MV-4-11 (cell line): Measurements from ENCODE around the gene TSPAN1.
A peak's percentile ranks its signal among the peaks of the same experiment; 100 is the strongest.

Experiments
- DNase-seq: peaks from one replicate; lab custom pipeline; 2025; lab: John Stamatoyannopoulos, UW

Gene TSPAN1, protein sequence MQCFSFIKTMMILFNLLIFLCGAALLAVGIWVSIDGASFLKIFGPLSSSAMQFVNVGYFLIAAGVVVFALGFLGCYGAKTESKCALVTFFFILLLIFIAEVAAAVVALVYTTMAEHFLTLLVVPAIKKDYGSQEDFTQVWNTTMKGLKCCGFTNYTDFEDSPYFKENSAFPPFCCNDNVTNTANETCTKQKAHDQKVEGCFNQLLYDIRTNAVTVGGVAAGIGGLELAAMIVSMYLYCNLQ

GRCh38 chr1:46174448-46175231 lies at the start of gene TSPAN1:
TSPAN1 (plus strand) TSS chr1:46175087; CDS start chr1:46181108, 6,021 bp downstream.
- DNase-seq: no peak

DNA sequence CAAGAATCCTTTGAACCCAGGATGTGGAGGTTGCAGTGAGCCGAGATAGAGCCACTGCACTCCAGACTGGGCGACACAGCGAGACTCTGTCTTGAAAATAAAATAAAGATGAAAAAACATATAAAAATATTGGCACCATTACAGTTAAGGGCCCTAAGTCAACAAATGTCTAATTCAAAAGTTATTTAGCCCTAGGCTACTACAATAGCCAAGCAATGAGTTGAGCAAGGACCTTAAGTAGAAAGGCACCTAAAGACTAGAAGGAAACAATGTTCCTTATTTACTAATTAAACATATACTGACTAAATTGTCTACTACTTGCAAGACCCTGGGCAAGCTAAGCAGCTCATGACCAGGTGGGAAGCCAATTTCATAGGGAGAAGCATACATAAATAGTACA lies 46.5 kb upstream of the TSPAN1 start:
- no peak for DNase-seq

DNA sequence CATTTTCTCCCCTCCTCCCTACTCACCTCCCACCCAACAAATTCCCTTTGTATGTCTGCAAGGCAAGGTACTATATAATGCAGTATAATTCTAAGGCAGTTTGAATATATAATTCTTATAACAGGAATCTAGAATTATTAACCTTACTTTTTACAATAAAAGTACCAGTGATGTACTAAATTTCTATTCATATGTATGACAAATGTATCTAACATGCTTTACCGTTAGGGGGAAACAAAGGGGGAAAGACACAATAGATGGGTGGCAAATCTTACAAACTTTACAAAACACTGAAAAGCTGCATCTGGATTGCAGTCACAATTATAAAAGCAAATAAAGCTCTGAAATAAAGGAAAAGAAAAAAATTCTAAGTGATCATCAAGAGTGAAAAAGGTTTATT lies 44.8 kb upstream of the TSPAN1 start:
- DNase-seq: no peak

DNA sequence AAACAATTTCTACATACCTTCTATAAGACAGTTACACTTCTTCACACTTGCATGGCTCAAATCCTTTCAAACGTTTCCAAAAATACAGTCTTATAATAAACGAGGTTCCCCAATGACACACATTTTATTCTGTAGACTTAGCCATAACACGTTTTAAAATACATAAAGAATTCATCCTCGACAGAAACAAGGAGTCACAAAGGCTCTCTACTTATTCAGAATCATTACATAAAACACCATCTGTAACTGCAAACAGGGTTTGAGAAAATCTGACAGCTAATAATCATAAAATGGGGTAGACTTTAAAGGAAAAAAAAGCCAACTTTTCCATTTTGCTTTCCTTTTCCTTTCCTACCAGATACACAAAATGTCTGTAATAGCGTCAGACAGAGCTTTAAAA lies 44.3 kb upstream of the TSPAN1 start:
- no peak for DNase-seq

DNA sequence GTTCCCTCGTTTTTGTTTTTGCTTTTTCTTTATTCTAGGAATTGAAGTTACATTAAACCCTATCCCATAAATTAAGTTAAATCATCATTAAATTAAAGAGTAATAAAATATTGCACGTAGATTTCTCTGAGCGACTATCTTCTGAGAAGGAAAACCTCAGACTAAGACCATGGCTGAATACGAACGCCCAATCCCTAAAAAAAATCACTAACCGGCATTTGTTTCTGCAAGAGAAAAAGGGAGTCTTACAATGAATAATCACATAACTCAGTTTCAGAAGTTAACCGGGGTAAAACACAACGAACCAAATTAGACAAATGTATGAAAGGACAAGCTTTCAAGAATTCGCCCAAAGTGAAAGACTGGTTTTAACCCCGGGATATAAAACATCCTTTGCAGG lies 43.8 kb upstream of the TSPAN1 start:
- no peak for DNase-seq

DNA sequence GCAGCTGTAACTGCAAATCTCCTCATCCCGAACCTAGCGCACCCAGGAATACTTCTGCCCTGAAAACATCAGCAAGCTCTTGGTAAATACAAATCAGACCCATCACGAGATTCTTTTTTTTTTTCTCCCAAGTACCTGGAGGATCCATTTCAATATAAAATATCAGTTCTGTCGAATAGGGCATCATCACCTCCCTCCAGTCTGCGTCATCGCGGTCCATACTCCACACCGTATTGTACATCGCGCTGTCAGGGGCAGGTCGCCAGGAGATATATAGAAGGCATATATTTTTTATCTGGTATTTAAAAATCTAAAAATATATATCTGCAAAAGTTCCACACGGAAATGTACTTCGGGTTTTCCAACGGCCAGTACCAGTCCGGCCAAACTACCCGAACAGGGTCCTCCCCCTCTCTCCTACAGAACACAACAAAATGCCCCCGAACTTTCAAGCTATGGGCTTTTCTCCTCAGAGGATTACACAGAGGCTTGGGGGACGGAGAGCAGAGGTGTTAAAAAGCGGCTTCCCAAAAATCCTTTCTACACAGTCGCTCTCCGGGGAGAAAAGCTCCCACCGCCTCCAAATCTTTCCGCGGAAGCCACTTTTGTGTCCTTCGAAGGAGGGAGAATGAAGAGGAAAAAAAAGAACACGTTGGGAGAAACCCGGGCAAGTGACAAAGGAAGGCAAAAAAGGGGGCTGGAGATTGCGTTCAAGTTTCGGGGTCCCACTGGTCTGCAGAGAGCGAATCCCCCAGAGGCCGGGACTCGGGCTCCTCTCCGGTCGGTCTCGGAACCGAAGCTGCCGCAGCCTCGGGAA lies 43.0 kb upstream of the TSPAN1 start:
- DNase-seq: no peak

GRCh38 chr1:46132529-46133180 lies 42.2 kb upstream of the TSPAN1 start, which contains the start of gene PIK3R3:
PIK3R3 (minus strand) TSS chr1:46132629; CDS start chr1:46131952, 677 bp downstream.
- peak; percentile 95 for DNase-seq

- DNase-seq: no peak
Observed at GRCh38 chr1:46133181-46133658, 41.7 kb upstream of the TSPAN1 start.

DNA sequence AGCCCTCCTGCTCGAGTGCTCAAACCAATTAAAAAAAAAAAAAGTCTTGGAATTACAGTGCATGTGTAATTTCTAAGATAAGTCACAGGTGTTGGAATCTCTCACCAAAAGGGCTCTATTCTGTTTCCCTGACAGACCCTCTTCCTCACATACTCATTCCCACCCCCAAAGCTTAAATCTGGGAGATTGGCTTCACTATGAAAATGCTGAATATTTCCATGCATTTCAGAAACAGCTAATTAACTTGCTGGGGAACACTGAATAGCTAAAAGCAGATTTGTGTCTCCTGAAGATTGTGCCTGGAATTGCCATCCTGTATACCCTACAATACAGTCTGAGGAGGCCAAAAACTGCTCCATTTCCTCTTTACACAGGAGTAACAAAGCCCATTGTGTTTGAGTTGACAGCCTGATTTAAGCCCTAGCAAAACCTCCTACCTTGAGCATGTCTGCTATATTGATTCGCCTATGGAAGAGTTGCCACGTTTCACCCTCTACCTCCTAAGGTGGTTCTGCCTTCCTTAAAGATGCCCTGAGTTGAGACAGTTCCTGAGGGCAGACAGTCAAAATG lies 41.0 kb upstream of the TSPAN1 start:
- DNase-seq: no peak

DNA sequence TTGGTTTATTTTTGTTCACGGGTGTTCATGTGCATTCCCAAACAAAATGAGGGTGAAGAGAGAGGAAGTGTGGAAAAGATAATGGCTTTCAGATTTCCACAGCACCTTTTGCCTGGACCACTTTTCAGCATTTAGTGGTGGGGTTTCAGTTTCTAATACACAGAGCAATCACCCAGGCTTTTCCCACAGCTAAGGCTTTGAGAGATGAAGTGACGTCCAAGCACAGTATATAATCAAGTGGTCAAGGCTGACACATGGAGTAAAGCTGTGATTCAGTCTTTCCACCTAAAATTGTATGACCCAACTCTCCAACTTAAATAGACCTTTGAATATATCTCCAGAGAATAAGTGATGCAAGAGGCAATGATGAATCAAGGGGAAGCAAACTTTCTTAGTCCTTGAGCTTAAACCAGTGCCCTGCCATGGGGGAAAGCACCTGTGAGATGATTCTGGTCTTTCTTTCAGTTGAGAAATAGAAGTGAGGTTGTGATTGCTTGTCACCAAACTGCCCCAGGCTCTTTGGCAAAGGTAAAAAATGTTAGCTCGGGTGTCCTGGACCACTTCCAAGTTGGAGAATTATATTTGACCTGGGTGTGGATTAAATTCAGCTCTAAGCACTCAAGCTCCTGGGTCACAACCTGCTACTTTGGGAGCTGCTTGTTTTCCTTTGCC lies 40.1 kb upstream of the TSPAN1 start:
- DNase-seq: peak; percentile 31

GRCh38 chr1:46136711-46137110 lies 38.2 kb upstream of the TSPAN1 start:
- no peak for DNase-seq

DNA sequence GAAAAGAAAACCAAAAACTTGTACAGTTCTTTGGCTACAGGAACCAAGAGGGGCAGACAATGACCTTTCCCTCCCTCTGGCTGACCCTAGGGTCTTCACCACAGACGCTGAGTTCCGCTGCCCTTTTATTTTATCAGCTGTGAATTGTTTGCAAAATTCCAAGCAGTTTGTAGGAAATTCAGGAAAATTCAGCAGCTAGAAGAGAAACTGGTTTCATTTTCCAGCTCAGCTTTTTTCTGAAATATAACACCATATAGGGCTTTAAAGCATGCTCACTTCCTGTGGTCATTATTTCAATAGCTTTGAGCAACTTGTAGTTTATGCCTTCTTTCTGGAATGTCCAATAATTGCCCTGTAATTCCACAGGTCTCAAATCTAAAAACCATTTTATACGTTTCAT lies 37.0 kb upstream of the TSPAN1 start:
- DNase-seq: no peak

GRCh38 chr1:46148318-46148717 lies 26.6 kb upstream of the TSPAN1 start:
- DNase-seq: no peak

GRCh38 chr1:46150085-46150484 lies 24.8 kb upstream of the TSPAN1 start:
- DNase-seq: no peak

DNA sequence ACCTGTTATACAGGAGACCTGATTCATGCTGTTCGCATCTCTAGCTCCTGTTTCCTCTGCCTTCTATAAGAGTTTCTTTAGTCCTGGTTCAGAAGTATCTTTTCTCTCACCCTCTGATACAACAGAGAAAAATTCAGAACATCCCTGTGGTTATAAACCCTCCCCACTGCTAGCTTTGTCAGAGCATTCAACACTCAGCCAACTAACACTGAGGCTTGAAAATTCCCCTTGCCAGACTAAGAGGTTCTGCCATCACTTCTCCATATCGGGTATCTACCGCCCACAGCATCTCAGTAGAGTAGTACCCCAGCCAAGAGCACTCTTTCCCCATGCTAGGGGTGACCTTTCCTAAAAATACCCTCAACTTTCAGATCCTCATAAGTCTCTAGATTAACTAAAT lies 22.9 kb upstream of the TSPAN1 start:
- DNase-seq: no peak

DNA sequence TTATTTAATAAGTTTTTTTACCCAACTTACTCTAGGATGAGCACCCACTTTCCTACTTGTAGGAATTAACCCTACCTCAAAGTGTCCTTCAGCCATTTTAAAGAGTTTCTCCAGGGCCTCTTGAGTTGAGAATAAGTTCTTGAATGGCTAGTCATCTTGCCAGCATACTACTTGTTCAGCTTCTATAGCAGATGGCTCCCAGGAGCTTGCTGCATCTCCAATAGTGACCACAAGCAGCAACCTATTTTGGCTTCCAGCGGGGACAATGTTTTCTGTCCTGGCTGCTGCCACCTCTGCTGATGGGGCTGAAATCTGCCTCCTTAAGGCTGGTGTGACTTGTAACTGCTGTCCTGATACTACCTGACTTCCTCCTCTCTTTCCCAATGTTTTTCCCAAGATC lies 21.7 kb upstream of the TSPAN1 start:
- no peak for DNase-seq

DNA sequence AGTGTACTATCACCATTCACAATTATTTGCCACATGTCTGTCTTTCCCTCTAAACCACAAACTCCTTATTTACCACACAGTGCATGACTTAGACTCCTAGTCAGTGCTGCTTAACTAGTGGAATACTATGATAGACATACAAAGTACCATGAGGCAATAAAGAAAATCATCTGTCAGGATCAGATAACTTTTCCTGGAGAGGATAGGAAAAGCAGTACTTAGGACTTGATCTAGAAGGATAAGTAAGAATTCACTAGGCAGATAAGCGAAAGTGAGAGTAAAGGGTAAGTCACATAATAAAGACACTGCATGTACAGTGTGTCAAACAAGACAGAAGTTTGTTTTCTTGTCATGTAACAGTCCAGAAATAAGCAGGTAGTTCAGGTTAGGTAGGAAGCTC lies 21.2 kb upstream of the TSPAN1 start:
- DNase-seq: no peak

- DNase-seq: no peak
Observed at GRCh38 chr1:46157916-46158311, 17.0 kb upstream of the TSPAN1 start.

DNA sequence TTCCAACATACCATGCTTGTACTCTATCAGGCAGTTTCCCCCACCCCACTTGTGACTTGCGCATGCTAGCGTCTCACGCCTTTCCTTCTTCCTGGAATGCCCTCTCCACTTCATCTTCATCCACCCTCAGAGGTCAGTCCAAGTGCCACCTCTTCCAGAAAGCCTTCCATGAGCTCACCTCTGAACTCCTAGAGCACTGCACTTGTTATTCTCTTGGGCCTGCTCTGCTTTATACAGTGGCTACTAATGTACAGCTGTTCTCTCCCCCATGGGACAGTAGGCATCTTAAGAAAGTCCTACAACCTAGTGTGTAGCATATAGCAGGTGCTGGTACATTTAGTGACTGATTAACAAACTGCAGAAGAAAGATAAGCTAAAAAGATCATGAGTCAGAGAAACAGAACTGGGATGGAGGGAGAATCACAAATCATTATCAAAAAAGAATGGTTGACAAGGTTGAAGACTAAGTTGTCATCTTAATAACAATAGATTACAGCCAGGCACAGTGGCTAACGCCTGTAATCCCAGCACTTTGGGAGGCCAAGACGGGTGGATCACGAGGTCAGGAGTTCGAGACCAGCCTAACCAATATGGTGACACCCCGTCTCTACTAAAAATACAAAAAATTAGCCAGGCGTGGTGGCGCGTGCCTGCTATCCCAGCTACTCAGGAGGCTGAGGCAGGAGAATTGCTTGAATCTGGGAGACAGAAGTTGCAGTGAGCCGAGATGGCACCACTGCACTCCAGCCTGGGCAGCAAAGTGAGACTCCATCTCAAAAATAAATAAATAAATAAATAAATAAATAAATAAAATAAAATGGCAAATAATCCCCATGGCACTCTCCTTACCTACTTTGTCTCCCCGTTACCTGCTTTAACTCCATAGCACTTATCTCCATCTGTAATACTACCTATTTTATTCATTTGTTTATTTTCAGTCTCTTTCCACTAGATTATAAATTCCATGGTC lies 16.3 kb upstream of the TSPAN1 start:
- no peak for DNase-seq

DNA sequence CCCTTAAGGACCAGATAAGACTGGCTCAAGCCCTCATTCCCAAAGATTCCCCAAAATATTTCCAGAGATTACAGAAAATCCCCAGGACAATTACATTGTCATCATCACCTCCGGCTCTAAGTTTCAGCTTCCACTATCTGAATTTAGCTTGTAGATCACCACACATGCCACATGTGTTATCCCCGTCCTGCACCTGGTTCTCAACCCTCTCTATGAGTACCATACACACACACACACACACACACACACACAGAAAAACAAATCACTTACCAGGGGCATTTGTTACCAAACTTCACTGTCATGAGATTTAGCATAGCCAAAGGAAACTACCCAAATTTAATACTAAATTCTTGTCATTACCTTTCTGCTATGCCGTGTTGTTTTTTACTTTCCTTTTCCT lies 15.4 kb upstream of the TSPAN1 start:
- DNase-seq: no peak
